ENCODE data around the gene TMEM217.

Gene TMEM217

DNA sequence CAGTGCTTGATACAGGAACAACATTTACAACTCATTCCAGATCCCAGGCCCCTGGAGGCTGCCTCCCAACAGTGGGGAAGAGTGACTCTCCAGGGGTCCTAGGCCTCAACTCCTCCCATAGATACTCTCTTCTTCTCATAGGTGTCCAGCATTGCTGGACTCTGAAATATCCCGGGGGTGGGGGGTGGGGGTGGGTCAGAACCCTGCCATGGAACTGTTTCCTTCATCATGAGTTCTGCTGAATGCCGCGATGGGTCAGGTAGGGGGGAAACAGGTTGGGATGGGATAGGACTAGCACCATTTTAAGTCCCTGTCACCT, 83.8 kb downstream of the TMEM217 start:
- no peak for TF ChIP-seq CTCF (IDR thresholded peaks at IDR 0.05; ENCODE audit: low read length)
- Histone ChIP-seq H2AFZ (ENCODE audit: low read length) (no peak overlapping the region), H3K36me3 (ENCODE audit: insufficient read depth, low read length) (peaks cover 59% of the 10 kb centered on the region), H3F3A (ENCODE audit: insufficient read depth, low read length) (peaks cover 32% of the 10 kb centered on the region), H3K9me3 (ENCODE audit: low read length) (no peaks in the 10 kb centered on the region), H3K9me2 (ENCODE audit: low read depth, low read length) (no peaks in the 10 kb centered on the region), H3K27me3 (ENCODE audit: insufficient read depth, low read length) (no peaks in the 10 kb centered on the region), H3K79me2 (ENCODE audit: insufficient read depth, low read length) (peaks cover 26% of the 10 kb centered on the region), H3K4me3 (ENCODE audit: low read depth, low read length, poor library complexity, severe bottlenecking) (peak overlapping the region; percentile 89), H3K4me1 (ENCODE audit: insufficient read depth, low read length, severe bottlenecking) (peaks cover 44% of the 10 kb centered on the region), H3K4me2 (ENCODE audit: low read length) (peak overlapping the region; percentile 82), H4K20me1 (ENCODE audit: insufficient read depth, low read length) (peaks cover 3% of the 10 kb centered on the region), H3K27ac (ENCODE audit: low read depth, low read length, poor library complexity, severe bottlenecking) (peak overlapping the region; percentile 93), H3K9ac (ENCODE audit: low read length) (peak overlapping the region; percentile 53; the same call in 1 of the 2 replicates)

GRCh38 chr6:37173493-37174195, 84.3 kb downstream of the TMEM217 start:
- Histone ChIP-seq H2AFZ (ENCODE audit: low read length) (no peak overlapping the region), H3K79me2 (ENCODE audit: insufficient read depth, low read length) (peaks cover 26% of the 10 kb centered on the region), H3K27me3 (ENCODE audit: insufficient read depth, low read length) (no peaks in the 10 kb centered on the region), H3K9me3 (ENCODE audit: low read length) (no peaks in the 10 kb centered on the region), H3K27ac (ENCODE audit: low read depth, low read length, poor library complexity, severe bottlenecking) (peak overlapping the region; percentile 93), H3K4me1 (ENCODE audit: insufficient read depth, low read length, severe bottlenecking) (peaks cover 48% of the 10 kb centered on the region), H3F3A (ENCODE audit: insufficient read depth, low read length) (peaks cover 32% of the 10 kb centered on the region), H3K4me2 (ENCODE audit: low read length) (peak overlapping the region; percentile 82), H3K9me2 (ENCODE audit: low read depth, low read length) (no peaks in the 10 kb centered on the region), H4K20me1 (ENCODE audit: insufficient read depth, low read length) (peaks cover 3% of the 10 kb centered on the region), H3K4me3 (ENCODE audit: low read depth, low read length, poor library complexity, severe bottlenecking) (peak overlapping the region; percentile 89), H3K9ac (ENCODE audit: low read length) (peak overlapping the region; percentile 53; the same call in 1 of the 2 replicates), H3K36me3 (ENCODE audit: insufficient read depth, low read length) (peaks cover 59% of the 10 kb centered on the region)
- TF ChIP-seq CTCF (IDR thresholded peaks at IDR 0.05; ENCODE audit: low read length) (no peak), EZH2 (IDR thresholded peaks at IDR 0.05; ENCODE audit: borderline replicate concordance, low read length) (no peak)

DNA sequence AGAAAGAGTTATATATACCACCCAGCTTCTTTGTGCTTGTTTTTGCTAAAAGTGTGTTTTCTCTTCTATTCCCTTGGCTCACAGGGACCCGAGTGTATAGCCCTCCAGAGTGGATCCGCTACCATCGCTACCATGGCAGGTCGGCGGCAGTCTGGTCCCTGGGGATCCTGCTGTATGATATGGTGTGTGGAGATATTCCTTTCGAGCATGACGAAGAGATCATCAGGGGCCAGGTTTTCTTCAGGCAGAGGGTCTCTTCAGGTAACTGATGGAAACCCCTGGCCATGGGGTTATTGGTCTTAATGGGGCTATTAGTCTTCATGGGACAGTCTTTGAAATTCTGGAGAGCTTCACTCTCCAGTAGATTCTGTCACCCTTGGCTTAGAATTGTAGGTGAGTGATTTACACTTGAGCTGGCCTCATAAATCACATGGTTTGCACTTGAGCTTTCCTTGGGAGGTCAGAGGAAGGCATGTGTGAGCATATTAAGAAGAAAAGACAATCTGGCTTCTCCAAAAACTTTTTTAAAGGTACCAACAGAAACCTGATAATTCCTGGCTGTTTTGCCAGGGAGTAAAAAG, 84.9 kb downstream of the TMEM217 start:
- Histone ChIP-seq H4K20me1 (ENCODE audit: insufficient read depth, low read length) (peaks cover 3% of the 10 kb centered on the region), H3K4me3 (ENCODE audit: low read depth, low read length, poor library complexity, severe bottlenecking) (peak overlapping the region; percentile 89), H3K79me2 (ENCODE audit: insufficient read depth, low read length) (peaks cover 26% of the 10 kb centered on the region), H3K9me3 (ENCODE audit: low read length) (no peaks in the 10 kb centered on the region), H3K36me3 (ENCODE audit: insufficient read depth, low read length) (peaks cover 59% of the 10 kb centered on the region), H2AFZ (ENCODE audit: low read length) (no peak overlapping the region), H3K9ac (ENCODE audit: low read length) (peak overlapping the region; percentile 53; the same call in 1 of the 2 replicates), H3K4me1 (ENCODE audit: insufficient read depth, low read length, severe bottlenecking) (peaks cover 54% of the 10 kb centered on the region), H3K27me3 (ENCODE audit: insufficient read depth, low read length) (no peaks in the 10 kb centered on the region), H3K27ac (ENCODE audit: low read depth, low read length, poor library complexity, severe bottlenecking) (peak overlapping the region; percentile 93), H3F3A (ENCODE audit: insufficient read depth, low read length) (peaks cover 32% of the 10 kb centered on the region), H3K9me2 (ENCODE audit: low read depth, low read length) (no peaks in the 10 kb centered on the region), H3K4me2 (ENCODE audit: low read length) (peak overlapping the region; percentile 82)
- no peak for TF ChIP-seq EZH2 (IDR thresholded peaks at IDR 0.05; ENCODE audit: borderline replicate concordance, low read length)
- TF ChIP-seq CTCF (IDR thresholded peaks at IDR 0.05; ENCODE audit: low read length): no peak

Data from OCI-LY1 (cell line).